ENCODE measurements around the gene MED23. TPM values are rescaled to one million over a fixed set of nuclear protein-coding genes. Genes with fewer than 3 reads are reported as not detected.

Gene MED23, protein sequence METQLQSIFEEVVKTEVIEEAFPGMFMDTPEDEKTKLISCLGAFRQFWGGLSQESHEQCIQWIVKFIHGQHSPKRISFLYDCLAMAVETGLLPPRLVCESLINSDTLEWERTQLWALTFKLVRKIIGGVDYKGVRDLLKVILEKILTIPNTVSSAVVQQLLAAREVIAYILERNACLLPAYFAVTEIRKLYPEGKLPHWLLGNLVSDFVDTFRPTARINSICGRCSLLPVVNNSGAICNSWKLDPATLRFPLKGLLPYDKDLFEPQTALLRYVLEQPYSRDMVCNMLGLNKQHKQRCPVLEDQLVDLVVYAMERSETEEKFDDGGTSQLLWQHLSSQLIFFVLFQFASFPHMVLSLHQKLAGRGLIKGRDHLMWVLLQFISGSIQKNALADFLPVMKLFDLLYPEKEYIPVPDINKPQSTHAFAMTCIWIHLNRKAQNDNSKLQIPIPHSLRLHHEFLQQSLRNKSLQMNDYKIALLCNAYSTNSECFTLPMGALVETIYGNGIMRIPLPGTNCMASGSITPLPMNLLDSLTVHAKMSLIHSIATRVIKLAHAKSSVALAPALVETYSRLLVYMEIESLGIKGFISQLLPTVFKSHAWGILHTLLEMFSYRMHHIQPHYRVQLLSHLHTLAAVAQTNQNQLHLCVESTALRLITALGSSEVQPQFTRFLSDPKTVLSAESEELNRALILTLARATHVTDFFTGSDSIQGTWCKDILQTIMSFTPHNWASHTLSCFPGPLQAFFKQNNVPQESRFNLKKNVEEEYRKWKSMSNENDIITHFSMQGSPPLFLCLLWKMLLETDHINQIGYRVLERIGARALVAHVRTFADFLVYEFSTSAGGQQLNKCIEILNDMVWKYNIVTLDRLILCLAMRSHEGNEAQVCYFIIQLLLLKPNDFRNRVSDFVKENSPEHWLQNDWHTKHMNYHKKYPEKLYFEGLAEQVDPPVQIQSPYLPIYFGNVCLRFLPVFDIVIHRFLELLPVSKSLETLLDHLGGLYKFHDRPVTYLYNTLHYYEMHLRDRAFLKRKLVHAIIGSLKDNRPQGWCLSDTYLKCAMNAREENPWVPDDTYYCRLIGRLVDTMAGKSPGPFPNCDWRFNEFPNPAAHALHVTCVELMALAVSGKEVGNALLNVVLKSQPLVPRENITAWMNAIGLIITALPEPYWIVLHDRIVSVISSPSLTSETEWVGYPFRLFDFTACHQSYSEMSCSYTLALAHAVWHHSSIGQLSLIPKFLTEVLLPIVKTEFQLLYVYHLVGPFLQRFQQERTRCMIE (N-terminal part only)
- 10.2 TPM for polyA plus RNA-seq (2013, experiment 1 of 2)
- 10.1 TPM for polyA plus RNA-seq (2013, experiment 2 of 2)

DNA sequence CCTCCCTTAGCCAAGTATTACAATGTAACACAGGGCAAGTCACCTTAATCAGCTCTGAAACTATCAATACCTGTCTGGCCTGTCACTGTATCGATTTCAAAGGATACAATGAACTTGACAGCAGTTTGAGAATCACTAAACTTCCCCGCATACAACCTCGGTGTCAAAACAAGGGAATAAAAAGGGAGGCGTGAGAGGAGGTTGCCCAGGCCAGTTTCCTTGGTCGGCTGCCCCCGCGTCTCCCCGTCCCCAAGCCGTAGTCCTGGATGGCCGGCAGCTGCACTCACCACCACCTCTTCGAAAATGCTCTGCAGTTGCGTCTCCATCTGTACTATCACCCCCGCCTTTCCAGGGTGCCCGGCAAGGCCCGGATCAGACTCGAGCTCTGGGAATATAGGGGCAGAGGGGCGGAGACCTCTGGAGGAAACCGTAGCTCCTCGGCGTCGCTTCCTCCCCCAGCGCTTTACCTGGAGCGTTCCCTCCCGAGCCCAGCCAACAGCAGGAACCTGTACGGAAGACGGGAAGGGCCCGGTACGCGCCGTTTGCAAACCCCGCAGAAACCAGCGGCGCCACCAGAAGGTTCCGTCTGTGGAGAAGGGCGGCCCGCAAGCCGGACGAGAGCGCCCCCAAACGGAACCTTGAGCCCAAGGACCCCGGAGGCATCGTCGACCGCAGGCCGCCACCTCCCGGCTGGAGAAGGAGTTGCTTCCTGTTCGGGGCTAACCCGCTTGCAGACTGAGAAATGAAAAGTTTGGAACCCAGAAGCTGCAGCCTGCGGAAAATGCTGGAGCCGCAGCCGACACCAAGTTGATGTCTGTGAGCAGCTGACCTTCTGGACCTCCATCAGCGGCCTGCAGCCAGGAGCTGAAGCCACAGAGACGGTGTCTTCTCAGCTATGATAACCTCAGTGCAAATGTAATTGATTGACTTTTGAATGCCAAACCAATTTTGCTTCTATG, at the start of gene MED23:
TSS of gene MED23 (minus strand) at position 519 of the 959 bp plus-strand sequence. CDS start at position 326, 193 bp downstream.
- no peaks in the 10 kb centered on the region for H3K27me3 ChIP-seq (ENCODE audit: insufficient read depth, low read length)
- H3K9me3 ChIP-seq (ENCODE audit: insufficient read depth, low read depth, low read length): no peaks in the 10 kb centered on the region
- WGBS: 2% methylated on average over 53 of the region's 53 CpGs
- H3K27ac ChIP-seq (ENCODE audit: low read depth, low read length): peak within 1 kb of the TSS; percentile 41; the same call in 1 of the 2 replicates
- H3K9ac ChIP-seq (ENCODE audit: low read depth, low read length): peak within 1 kb of the TSS; percentile 76
- peaks cover 7% of the 10 kb centered on the region; the same call in 1 of the 2 replicates for H3K4me1 ChIP-seq (ENCODE audit: insufficient read depth, low read length)
- peak within 1 kb of the TSS; percentile 83 for H3K4me3 ChIP-seq (ENCODE audit: low read length)
- H3K36me3 ChIP-seq (ENCODE audit: insufficient read depth, low read length): peaks cover 29% of the 10 kb centered on the region

DNA sequence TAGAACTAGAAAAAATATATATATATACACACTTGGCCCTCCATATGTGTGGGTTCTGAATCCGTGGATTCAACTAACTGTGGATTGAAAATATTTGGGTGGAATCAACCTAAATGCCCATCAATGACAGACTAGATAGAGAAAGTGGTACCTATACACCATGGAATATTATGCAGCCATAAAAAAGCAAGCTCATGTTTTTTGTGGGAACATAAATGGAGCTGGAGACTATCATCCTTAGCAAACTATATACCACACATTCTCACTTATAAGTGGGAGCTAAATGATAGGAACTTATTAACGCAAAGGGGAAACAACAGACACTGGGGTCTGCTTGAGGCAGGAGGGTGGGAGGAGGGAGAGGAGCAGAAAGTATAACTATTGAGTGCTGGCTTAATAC, 45.1 kb upstream of the MED23 start:
- no peak overlapping the region for H3K27ac ChIP-seq (ENCODE audit: low read depth, low read length)
- H3K9me3 ChIP-seq (ENCODE audit: insufficient read depth, low read depth, low read length): no peaks in the 10 kb centered on the region
- no peak overlapping the region for H3K4me3 ChIP-seq (ENCODE audit: low read length)
- H3K9ac ChIP-seq (ENCODE audit: low read depth, low read length): no peak overlapping the region
- peaks cover 4% of the 10 kb centered on the region; the same call in 1 of the 2 replicates for H3K4me1 ChIP-seq (ENCODE audit: insufficient read depth, low read length)
- WGBS: 100% methylated on average over 1 of the region's 2 CpGs
- no peaks in the 10 kb centered on the region for H3K36me3 ChIP-seq (ENCODE audit: insufficient read depth, low read length)
- no peaks in the 10 kb centered on the region for H3K27me3 ChIP-seq (ENCODE audit: insufficient read depth, low read length)

DNA sequence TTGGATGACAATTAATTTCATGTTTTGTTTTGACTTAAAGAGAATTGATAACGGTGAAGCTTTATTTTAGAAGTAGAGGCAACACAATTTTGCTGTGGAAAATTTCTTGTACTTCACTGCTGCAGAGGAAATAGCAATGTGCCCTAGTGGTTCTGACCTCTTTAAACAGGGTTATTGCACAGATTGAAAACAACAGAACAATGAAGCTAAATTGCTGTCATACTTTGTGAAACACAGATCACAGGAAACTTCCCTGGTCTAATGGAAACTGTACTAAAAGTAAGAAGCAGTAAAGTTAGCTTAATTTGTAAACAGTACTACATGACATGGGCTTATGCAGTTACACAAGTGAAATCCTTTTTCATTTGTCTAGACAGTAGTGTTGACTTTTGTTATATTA, 41.8 kb upstream of the MED23 start:
- H3K4me3 ChIP-seq (ENCODE audit: low read length): no peak overlapping the region
- H3K9me3 ChIP-seq (ENCODE audit: insufficient read depth, low read depth, low read length): no peaks in the 10 kb centered on the region
- H3K4me1 ChIP-seq (ENCODE audit: insufficient read depth, low read length): no peaks in the 10 kb centered on the region
- H3K27ac ChIP-seq (ENCODE audit: low read depth, low read length): no peak overlapping the region
- H3K9ac ChIP-seq (ENCODE audit: low read depth, low read length): no peak overlapping the region
- 92% methylated on average over 1 of the region's 1 CpG for WGBS
- no peaks in the 10 kb centered on the region for H3K27me3 ChIP-seq (ENCODE audit: insufficient read depth, low read length)
- no peaks in the 10 kb centered on the region for H3K36me3 ChIP-seq (ENCODE audit: insufficient read depth, low read length)

DNA sequence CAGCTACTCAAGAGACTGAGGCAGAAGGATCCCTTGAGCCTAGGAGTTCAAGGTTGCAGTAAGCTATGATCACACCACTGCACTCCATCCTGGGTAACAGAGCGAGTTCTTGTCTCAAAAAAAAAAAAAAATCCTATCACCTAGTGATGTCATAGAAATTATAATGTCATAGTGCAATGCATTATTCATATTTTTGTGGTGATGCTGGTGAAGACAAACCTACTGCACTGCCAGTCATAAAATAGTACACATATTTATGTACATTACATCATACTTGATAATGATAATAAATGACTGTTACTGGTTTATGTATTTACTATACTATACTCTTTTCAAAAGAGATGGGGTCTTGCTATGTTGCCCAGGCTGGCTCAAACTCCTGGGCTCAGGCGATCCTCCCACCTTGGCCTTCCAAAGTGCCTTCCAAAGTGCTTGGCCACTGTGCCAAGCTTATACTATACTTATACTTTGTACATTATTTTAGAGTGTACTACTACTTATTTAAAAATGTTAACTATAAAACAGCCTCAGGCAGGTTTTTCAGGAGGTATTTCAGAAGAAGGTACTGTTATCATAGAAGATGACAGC, 35.6 kb upstream of the MED23 start:
- Histone ChIP-seq H3K4me1 (ENCODE audit: insufficient read depth, low read length) (no peaks in the 10 kb centered on the region), H3K9ac (ENCODE audit: low read depth, low read length) (no peak overlapping the region), H3K27me3 (ENCODE audit: insufficient read depth, low read length) (no peaks in the 10 kb centered on the region), H3K4me3 (ENCODE audit: low read length) (no peak overlapping the region), H3K36me3 (ENCODE audit: insufficient read depth, low read length) (no peaks in the 10 kb centered on the region), H3K9me3 (ENCODE audit: insufficient read depth, low read depth, low read length) (no peaks in the 10 kb centered on the region), H3K27ac (ENCODE audit: low read depth, low read length) (no peak overlapping the region)
- 100% methylated on average over 1 of the region's 2 CpGs for WGBS

DNA sequence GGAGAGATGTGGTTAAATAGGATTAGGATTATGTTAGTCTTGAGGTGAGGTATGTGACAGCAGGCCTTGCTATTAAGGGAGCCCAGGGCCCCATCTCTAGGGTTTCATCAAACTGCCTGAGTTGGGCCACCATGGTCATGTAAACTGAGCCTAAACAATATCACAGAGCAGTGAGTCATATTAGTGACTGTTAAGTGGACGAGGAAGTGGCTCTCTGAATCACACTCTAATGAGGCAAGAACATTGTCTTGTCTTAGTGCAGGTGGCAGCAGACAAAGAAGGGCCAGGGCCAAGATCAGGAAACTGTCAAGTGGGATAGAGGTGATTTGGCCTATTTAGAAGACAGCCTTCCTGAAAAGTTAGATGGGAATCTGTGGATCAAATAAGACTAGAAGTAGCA, 32.2 kb upstream of the MED23 start:
- Histone ChIP-seq H3K4me3 (ENCODE audit: low read length) (no peak overlapping the region), H3K27ac (ENCODE audit: low read depth, low read length) (no peak overlapping the region), H3K9ac (ENCODE audit: low read depth, low read length) (no peak overlapping the region), H3K36me3 (ENCODE audit: insufficient read depth, low read length) (no peaks in the 10 kb centered on the region), H3K27me3 (ENCODE audit: insufficient read depth, low read length) (no peaks in the 10 kb centered on the region), H3K4me1 (ENCODE audit: insufficient read depth, low read length) (no peaks in the 10 kb centered on the region), H3K9me3 (ENCODE audit: insufficient read depth, low read depth, low read length) (no peaks in the 10 kb centered on the region)
- WGBS: 63% methylated on average over 1 of the region's 1 CpG

DNA sequence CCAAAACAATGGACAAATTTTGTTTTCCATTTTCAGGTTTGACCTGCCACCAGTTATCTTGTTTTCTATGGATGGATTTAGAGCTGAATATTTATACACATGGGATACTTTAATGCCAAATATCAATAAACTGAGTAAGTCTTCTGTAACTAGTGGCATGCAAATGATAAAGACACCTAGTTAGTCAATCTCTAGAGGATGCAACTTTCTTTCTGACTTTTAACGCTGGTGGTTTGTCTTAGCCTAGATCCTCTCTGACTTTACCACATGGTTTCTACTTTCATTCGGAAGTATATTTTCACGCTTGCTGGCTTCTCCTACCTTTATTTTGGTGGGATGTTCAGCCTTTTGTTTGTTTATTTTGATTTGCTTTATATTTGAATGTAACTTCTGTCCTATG, 30.2 kb upstream of the MED23 start:
- Histone ChIP-seq H3K4me1 (ENCODE audit: insufficient read depth, low read length) (no peaks in the 10 kb centered on the region), H3K36me3 (ENCODE audit: insufficient read depth, low read length) (no peaks in the 10 kb centered on the region), H3K27me3 (ENCODE audit: insufficient read depth, low read length) (no peaks in the 10 kb centered on the region), H3K27ac (ENCODE audit: low read depth, low read length) (no peak overlapping the region), H3K9me3 (ENCODE audit: insufficient read depth, low read depth, low read length) (no peaks in the 10 kb centered on the region), H3K4me3 (ENCODE audit: low read length) (no peak overlapping the region), H3K9ac (ENCODE audit: low read depth, low read length) (no peak overlapping the region)
- 92% methylated on average over 3 of the region's 3 CpGs for WGBS

DNA sequence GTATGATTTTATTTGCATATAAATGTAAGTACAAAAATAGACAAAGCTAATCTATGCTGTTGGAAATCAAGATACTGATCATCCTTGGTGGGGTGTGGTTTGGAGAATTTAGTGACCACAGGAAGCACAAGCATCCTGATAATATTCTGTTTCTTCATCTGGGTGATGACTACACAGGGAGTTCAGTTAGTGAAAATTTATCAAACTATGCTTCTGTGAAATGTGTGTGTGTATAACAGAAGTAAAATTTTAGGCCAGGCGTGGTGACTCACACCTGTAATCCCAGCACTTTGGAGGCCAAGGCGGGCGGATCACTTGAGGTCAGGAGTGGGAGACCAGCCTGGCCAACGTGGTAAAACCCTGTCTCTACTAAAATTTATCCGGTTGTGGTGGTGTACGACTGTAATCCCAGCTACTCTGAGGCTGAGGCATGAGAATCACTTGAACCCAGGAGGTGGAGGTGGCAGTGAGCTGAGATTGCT, 29.6 kb upstream of the MED23 start:
- Histone ChIP-seq H3K9me3 (ENCODE audit: insufficient read depth, low read depth, low read length) (no peaks in the 10 kb centered on the region), H3K4me1 (ENCODE audit: insufficient read depth, low read length) (no peaks in the 10 kb centered on the region), H3K9ac (ENCODE audit: low read depth, low read length) (no peak overlapping the region), H3K27me3 (ENCODE audit: insufficient read depth, low read length) (no peaks in the 10 kb centered on the region), H3K27ac (ENCODE audit: low read depth, low read length) (no peak overlapping the region), H3K36me3 (ENCODE audit: insufficient read depth, low read length) (no peaks in the 10 kb centered on the region), H3K4me3 (ENCODE audit: low read length) (no peak overlapping the region)
- 90% methylated on average over 6 of the region's 6 CpGs for WGBS

DNA sequence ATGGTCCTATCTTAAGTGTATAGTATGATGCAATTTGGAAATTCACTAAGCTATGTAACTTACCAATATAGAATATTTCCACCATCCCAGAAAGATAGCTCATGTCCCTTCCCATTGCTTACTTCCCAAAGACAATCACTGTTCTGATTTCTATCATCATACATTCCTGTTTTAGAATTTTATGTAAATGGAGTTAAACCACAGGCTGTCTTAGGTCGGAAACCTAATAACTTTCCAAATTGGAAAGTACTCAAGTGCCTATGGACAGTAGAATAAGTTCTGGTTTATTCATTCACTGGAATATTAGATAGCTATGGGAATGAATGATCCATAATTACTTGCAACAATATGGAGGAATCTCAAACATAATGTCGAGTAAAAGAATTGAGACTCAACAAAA, 29.2 kb upstream of the MED23 start:
- Histone ChIP-seq H3K27ac (ENCODE audit: low read depth, low read length) (no peak overlapping the region), H3K36me3 (ENCODE audit: insufficient read depth, low read length) (no peaks in the 10 kb centered on the region), H3K9me3 (ENCODE audit: insufficient read depth, low read depth, low read length) (no peaks in the 10 kb centered on the region), H3K9ac (ENCODE audit: low read depth, low read length) (no peak overlapping the region), H3K4me3 (ENCODE audit: low read length) (no peak overlapping the region), H3K27me3 (ENCODE audit: insufficient read depth, low read length) (no peaks in the 10 kb centered on the region), H3K4me1 (ENCODE audit: insufficient read depth, low read length) (no peaks in the 10 kb centered on the region)
- WGBS: 92% methylated on average over 1 of the region's 2 CpGs

DNA sequence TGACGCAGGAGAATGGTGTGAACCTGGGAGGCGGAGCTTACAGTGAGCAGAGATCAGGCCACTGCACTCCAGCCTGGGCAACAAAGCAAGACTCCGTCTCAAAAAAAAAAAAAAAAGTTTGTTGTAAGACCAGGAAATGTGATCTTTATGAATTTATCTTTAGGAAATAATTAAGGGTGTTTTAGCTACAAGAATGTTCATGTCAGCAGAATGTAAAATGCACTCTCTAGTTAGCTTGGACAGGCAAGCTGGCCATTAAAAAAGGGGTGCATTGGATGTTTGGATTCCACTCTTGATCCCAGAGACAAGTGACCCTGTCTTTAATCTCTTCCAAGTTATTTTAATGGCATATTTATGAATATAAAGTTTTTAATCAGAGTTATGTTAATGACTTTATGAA, 28.6 kb upstream of the MED23 start:
- no peaks in the 10 kb centered on the region for H3K9me3 ChIP-seq (ENCODE audit: insufficient read depth, low read depth, low read length)
- 93% methylated on average over 3 of the region's 3 CpGs for WGBS
- H3K27me3 ChIP-seq (ENCODE audit: insufficient read depth, low read length): no peaks in the 10 kb centered on the region
- H3K27ac ChIP-seq (ENCODE audit: low read depth, low read length): no peak overlapping the region
- H3K9ac ChIP-seq (ENCODE audit: low read depth, low read length): no peak overlapping the region
- no peaks in the 10 kb centered on the region for H3K36me3 ChIP-seq (ENCODE audit: insufficient read depth, low read length)
- no peaks in the 10 kb centered on the region for H3K4me1 ChIP-seq (ENCODE audit: insufficient read depth, low read length)
- H3K4me3 ChIP-seq (ENCODE audit: low read length): no peak overlapping the region

DNA sequence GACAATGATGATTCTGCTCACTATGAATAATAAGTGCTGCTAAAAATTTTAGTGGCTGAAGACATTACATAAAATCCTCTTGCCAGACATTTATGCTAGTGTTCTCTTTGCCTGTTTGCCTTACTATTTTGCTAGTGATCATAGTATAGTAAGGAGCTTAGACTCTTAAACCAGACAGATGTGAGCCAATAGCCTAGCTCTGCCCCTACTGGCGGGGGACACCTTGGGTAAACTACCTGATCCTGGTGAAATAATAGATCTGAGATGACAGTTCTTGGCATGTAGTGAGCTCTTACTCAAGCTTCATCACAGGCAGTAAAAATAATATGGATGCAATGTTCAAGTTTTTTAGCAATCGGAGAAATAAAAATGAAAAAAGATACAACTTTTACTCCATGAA, 27.9 kb upstream of the MED23 start:
- H3K4me1 ChIP-seq (ENCODE audit: insufficient read depth, low read length): no peaks in the 10 kb centered on the region
- no peaks in the 10 kb centered on the region for H3K27me3 ChIP-seq (ENCODE audit: insufficient read depth, low read length)
- no peaks in the 10 kb centered on the region for H3K36me3 ChIP-seq (ENCODE audit: insufficient read depth, low read length)
- H3K9me3 ChIP-seq (ENCODE audit: insufficient read depth, low read depth, low read length): no peaks in the 10 kb centered on the region
- no peak overlapping the region for H3K9ac ChIP-seq (ENCODE audit: low read depth, low read length)
- H3K4me3 ChIP-seq (ENCODE audit: low read length): no peak overlapping the region
- no peak overlapping the region for H3K27ac ChIP-seq (ENCODE audit: low read depth, low read length)
- WGBS: 80% methylated on average over 1 of the region's 2 CpGs

All from HUES64 (cell line).